Stimulated activated CD8-positive, alpha-beta memory T cell treated with anti-CD3 and anti-CD28 coated beads, Interleukin-15, amount 100 ng/mL, for 4 hours (primary cell): ENCODE data around the gene CHMP4A.

Source experiments
- DNase-seq, 2 donors: peaks; one replicate each; pipeline ENCODE4 v3.0.0-alpha.2; 2020; ENCODE audit warnings: low read depth in 2 of 2

Gene CHMP4A, protein sequence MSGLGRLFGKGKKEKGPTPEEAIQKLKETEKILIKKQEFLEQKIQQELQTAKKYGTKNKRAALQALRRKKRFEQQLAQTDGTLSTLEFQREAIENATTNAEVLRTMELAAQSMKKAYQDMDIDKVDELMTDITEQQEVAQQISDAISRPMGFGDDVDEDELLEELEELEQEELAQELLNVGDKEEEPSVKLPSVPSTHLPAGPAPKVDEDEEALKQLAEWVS

DNA sequence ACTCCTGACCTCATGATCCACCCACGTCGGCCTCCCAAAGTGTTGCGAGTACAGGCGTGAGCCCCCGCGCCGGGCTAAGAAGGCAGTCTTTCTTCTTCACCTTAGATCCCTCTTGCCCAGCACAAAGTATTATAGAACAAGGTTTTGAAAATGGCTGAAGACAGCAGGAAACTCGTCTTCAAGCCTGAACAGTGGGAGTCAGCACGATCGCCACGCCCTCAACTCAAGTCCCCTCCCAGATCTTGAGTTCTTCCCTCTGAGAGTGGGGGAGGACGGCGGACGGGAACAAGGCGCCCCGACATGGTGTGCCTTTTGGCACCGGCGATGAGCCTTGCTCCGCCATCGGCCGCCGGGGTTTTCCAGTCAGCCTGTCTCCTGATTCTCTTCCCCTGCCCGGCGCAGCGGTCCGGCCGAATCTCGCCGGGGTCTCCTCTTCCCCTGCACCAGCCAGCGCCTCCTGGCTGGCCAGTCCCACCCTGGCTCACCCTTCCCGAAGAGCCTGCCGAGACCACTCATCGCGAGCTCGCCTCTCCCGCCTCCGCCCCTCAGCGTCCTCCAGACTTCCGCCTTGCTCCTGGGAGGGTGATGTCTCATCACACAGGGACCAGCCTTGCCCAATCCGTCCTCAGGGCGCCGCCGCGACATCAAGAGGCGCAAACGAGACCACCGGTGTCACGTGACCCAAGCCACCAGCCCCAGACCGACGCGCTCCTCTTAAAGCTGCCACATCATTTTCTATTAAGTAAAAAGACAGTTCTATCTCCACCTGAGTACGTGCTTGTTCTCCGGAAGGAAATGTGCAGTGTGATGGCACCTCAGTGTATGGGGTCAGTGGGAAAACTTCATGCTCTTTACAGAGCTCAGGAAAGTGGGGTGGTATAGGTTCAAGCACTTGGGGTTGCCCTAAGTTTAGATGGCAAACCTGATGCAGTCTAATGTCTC lies at the start of gene CHMP4A:
Gene CHMP4A (minus strand): TSS at position 565 of the 942 bp plus-strand sequence. CDS start 49 bp downstream, at position 516.
- DNase-seq: peak; percentile 92 to 95

DNA sequence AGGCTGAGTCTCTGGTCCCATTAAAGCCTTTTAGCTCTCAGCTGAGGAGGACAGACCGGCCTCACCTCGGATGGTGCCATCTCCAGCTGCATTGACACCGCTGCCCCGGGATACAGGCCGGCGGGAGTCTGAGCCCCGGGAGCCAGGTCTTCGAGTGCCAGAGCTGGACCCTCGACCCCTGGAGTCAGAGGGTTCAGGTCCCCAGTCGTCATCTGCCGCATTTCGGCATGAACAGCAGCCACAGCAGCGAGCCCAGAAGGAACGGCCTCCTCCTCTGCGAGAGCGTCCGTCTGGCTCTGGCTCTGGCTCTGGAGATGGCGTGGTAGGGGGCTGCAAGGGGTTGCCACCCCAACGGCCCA lies 48.7 kb upstream of the CHMP4A start:
- DNase-seq: no peak

DNA sequence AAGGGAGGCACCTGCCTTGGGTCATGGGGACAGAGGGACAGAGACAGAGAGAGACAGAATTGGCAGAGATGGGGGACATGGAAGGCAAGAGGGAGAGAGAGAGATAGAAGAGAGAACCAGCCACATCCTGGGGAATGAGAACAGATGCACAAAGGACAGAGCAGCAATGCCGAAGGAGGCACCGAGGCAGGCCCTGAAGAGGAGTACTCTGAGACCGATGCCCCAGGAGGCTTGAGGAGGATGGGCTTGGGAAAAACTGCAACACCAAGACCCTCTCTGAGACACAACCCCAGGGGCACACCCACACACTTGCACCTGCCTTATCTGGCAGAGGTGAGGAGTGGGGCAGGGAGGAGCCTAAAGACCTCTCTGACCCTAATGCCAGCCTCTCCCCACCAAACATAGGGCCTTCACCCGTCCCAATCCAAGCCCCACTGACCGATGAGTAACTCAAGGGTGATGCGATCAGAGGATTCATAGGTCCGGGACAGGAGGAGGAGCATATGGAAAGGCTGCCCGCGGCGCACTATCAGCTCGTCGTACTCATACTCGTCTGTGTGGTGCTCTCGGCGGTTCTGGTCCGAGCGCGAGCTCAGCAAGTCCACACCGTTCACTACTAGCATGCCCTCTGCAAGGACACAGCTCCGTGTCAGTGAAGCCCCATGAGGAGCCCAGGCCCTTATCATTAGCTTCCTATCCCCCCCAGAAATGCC lies 48.1 kb upstream of the CHMP4A start:
- DNase-seq: no peak

DNA sequence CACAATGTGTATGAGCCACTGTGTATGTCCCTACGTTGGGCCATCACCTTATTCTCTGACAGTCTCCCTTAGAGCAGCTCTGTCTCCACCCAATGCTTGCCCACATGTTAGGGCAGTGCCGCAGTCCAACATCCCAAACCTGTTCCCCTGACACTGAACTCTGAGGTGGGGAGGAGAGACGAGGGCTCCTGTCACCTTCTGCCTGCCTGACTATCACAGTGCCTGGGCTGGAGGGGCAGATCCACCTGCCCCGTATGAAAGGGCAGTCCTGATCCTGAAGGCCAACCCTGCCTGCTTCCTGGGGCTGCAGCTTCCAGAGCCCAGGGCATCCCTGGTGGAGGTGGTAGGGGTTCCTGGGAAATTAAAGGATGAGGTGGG lies 47.5 kb upstream of the CHMP4A start:
- DNase-seq: no peak

DNA sequence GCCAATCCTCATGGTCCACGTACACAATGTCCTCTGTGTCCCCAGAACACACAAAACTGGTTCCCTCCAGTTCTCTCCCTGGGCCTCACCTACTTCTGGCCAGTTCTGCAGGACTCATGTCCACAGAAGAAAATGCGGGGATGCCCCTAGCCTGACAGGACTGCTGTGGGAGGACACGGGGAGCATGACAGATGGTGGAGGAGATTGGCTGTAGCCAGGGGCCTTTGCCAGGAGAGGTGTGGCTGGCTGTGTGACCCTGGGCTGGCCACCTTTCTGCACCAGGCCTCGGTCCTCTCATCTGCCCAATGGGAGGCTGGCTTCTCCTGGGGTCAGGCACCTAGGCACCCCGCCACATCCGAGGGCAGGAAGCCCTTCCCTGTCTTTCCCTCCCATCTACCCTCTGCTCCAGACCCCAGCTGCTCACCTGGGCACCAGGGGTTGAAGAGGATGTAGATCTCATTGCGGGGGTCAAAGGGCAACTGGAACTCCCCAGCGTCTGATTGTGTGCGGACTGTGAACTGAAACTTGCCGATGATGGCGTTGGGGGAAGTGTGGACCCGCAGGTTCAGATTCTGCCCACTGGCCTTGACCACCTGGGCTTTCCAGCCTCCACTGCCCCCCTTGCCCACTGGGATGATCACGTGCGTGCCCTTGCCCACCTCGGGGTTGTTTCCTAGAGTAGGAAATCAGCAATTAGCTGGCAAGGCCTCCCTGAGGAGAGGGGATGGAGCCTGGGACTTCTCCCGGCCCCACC lies 46.9 kb upstream of the CHMP4A start:
- no peak for DNase-seq

DNA sequence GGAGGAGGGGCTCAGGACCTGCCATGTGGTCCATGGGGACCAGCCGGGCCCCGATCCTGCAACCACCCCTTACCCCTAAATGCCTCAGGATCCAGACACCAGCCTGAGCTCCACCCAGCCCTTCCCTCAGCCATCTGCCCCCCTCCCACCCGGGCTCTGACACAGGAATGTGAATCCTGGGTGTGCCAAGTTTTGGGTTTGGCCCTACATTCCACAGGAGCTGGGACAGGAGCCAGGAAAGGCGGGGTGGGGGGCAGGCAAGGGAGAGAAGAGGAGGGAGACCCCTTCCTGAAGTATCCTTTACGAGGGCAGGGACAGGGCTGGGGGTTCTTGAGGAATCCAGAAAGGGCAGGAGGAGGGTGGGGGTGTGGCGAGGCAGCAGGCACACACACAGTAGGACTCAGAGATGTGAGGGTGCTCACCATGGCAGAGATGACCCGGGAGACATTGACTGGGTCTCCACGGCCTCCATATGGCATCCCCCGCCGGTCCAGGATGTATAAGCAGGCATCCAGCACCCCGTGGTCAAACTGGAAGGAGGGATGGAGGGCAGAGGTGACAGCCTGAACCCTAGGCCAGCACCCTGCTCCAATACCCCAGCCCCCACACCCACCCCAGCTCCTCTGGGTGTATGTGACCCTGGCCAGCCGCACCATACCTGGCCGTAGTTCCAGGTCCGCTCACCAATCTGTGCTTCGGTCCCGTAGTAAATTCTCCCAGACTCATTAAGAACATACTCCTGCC lies 46.2 kb upstream of the CHMP4A start:
- DNase-seq: no peak

DNA sequence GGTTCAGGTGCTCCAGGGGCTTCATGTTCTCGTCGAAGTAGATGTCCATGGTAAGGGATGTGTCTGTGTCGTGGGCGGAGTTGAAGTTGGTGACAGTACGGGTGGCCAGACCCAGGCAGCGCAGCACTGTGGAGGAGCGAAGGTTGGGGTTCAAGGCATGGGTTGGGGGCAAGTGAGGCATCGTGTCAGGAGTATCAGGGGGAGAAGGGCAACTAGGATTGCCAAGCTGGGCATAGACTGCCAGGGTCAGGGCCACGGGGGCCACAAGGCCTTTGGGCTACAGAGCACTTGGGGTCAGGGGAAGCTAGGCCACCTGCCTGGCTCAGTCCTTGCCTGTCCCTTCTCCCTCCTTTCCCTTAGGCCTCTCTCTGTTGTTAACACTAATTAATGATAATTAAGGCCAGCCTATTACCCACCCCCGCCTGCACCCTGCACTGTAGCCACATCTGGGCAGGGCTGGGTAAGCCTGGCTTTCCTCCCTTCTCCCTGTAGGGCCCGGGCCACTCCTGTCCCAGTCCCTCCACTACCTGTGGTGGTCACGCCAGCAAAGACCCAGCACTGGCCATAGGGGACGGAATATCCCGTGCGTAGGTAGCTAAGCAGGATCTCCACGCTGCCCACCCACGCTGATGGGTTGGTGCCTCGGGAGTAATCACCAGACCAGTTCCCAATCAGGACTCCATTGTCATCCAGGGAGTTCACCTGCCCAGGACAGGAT lies 45.4 kb upstream of the CHMP4A start:
- no peak for DNase-seq

DNA sequence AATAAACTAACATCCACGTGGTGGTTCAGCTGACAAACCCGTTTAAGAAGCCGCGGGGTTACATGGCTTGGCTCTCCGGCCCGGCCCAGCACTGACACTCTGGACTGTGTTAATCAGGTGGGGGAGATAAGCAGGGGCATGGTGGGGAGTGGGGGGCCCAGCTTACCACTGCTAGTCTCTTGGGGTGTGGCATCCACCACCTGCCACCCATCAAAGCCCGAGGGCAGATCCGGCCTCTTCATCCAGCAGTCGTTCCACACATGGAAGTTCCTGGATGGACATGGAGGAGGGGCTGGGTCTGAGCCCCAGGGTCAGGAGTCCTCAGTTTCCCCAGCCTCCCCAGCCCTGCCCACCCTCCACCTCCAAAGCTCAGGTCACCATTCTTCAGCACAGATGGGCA lies 44.8 kb upstream of the CHMP4A start:
- DNase-seq: no peak

DNA sequence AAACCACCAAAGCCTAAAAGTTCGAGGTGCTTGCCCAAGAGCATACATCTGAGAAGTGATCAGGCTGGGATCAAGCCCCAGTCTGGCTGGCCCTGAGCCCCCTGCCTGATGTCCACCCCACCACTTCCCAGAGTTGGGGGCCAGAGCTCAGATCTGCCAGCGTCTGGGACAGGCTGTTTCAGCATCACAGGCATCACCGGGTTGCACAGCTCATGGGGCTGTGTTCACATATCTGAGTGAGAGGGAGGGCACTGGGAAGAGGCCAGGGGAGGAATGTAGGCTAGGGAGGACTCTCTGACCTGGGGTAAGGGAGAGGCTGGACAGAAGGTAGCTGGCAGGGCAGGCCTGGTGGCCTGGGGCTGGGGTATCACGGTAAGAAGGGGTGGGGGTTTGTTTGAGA lies 43.7 kb upstream of the CHMP4A start:
- no peak for DNase-seq

DNA sequence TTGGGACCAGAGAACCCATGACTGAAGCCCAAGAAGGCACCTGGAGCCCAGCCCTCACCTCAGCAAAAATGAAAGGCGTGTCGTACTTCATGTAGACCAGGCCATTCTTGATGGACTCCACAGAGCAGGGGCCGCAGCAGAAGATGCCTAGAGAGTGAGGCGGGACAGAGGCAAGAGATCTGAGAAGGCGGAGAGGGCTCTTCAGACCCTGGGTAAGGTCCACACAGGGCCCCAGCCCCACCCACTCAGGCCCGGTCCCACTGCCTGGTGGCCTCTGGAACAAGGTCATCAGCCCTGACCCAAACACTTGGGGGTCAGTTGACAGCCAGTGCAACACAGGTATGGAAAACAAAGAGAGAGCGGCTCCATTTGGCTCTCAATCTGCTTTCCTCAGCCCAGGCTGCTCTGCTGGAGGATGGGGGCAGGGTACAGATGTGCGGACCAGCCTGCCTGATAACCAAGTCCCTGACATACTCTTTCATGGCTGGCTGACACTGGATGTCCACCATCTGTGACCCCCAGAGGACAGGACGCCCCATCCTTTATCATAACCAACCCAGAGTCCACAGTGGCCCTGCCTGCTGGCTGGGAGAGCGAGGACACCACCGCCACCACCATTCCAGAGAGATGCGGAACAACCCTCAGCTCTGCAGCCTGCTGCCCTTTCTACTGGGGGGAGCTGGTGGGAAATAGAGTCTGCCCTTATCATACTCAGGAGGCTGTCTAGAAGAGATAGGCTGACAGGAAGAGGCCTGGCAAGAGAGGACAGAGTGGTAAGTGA lies 42.8 kb upstream of the CHMP4A start:
- DNase-seq: no peak

DNA sequence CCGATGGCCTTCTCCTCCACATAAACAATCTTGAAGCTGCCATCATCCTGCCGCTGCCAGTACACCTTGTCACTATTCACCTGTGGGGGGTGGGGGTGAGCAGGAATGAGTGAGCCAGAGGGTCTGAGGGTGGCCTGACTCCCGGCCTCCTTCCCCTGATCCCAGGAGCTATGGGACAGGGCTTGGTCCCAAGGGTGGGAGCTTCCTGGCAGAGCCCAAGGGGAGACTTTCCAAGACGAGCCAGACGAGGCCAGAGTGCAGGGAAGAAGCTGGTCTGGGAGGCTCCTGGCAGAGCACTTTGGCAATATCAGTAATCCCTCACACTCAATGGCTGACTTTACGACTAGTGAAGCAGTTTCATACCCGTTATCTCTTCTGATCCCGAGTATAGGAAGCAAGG lies 42.1 kb upstream of the CHMP4A start:
- DNase-seq: no peak

DNA sequence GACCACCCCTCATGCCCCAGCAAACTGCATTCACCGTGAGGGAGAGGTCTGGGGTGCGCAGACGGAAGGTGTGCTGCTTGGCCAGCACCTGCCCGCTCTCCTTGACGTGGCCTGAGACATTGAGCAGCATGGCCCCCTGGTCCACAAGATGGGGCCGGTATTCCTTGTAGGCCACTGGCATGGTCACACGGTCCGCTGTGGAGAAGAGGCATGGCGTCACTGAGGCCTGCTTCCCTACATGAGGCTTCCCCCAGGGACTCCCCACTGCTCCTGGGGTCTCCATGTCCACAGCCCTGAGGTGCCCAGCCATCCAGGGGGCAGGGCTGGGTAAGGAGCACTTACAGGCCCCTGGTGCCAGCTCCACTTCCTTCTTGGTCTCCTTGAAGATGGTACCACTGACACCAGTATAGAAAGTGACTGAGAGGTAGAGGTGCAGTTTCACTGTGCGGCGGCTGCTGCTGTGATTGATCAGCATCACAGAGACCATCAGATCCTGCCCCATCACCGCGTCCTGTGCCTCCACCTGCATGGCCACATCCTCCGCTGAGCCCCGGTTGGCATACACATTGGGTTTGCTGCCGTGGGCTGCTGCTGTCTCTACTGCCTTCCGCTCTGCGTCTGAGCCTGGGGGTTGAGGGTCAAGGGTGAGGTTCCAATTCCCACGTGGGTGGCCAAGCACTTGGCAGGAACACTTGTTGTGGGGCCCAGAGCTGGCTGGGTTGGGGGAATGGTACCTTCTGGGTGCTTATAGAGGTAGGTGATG lies 41.5 kb upstream of the CHMP4A start:
- DNase-seq: no peak

DNA sequence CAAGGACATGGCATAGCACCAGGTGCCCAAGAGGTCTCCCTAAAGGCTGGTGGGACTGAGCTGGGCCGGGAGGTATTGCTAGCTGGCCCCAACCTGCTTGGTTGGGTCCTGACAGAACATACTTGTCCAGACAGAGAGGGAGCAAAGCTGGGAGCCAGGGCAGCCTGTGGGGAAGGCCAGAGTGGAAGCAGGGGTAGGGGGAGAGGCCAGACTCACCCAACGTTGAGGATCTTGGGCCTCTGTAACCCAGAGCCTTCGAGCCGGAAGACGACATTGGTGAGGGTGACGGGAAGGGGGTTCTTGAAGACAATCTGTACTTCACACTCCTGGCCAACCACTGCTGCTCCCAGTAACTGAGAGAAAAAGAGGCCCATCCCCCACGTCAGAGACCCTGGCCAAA lies 40.6 kb upstream of the CHMP4A start:
- DNase-seq: no peak

DNA sequence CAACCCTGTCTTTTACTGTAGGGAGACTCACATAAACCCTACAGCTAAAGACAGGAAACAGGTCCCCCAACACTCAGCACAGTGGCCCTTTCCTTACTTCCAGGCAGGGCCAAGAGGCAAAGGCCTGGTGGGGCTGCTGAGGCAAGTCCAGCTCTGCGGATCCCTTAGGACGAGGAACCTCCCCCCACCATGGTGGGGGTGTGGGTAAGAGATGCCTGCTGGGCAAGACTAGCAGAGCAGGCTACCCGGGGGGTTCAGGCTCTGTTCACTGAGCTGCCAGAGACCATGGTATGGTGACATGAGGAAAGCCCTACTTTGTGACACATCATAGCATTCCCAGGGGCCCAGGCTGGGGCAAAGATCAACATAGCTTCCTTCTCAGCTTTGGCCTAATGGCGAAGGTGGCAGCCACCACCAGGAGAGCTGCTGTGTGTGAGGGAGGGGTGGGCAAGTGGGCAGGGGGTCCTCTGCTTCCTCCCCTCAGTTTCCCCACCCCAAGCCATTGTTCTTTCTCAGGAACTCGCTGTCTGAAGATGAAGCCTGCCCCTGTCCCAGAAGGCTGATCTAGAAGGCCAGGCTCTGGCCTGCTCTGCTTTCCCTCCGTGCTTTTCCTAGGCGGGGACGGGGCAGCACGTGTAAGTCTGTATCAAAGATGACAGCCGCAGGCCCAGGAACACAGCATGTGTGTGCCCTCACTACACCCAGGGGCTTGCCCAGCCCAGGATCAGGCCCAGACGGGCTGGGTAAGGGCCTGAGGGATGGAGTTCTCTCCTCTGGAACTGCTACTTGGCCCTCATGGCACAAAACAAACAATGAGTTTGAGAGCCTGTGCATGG lies 39.2 kb upstream of the CHMP4A start:
- no peak for DNase-seq

DNA sequence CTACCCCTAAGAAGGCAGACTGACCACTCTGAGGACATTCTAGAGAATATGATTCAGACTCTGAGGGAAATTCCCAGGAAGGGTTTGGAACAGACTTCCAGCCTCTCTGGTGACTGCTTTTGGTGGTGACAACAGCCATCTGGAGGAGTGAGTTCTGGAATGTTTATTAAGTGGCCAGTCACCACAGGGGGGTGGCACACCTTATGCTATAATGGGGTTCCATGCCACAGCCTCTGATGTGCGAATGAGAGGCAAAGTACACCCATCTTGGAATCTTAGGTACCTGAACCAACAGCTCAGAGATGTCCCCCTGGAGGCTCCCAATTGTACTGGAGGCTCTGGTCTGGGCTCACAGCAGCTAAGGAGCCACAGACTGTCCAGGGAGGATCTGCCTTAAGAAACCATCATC lies 38.6 kb upstream of the CHMP4A start:
- no peak for DNase-seq

DNA sequence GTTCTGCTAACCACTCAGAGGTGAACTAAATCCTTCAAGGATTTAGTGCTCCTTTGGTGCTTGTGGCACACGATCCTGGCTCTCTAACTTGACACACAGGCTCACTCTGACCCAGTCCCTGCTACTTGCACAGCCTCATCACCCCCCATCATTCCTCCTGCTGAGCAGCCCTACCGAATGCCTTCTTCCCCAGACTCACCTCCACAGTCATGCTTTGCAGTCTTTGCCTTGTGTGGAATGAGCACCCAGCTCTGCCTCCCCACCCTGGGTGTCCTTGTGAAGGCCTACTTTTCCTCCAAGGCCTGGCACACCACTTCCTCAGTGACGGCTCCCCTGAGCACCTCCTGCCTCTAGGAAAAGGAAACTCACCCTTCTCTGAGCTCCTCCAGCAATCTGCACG lies 37.1 kb upstream of the CHMP4A start:
- no peak for DNase-seq

DNA sequence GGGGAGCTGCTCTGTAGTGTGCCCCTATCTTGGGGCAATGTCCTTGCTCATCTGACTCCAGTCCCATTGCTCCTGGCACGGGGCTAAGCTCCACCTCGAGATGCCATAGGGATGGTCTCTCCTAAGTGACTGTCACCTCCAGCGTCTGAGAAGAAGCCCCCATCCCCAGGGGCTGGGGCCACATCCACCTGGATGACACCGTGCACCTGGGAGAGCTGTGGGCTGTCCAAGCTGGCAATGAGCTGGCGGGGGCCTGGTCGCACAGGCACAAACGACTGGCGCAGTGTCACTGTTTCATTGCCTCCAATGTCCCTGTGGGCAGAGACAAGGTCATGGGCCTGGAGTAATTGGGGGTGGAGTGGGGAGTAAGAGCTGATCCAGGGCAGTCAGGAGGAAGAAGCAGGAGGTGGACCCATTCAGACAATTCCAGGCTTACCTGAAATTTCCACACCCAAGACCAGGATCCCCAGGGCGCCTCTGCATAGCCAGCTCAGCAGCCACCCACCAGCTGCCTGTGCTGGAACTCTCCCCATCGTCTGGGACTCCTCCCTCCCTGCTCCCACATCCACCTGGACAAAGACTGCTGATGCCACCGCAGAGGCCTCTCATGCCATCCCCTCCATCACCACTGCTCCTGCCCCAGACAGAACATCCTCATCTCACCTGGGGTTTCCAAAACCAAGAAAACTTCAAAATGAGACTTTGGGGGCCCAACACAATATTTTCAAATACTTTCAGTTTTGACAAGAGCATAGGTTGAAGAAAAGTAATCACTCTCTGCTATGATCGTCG lies 36.1 kb upstream of the CHMP4A start:
- DNase-seq: no peak
